Measurements from ENCODE around the gene BANK1.

The BANK1 gene

DNA sequence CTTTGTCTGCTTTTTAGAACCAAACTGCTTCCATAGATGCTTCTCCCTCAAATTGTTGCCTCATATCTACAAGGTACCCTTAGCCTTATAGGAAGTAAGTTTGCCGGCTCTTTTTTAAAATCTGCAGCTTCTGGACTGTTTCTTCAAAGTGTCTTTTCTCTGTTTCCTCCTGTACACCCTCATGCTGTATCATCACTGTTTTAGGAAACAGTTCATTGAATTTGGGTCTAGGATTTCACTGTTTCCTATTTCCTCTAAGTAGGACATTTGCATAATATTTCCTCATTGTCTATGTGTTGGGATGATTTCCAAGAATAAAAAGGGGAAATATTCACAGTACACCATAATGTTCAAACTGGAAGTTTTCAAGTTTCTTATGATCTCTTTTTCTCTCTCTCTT is 43.0 kb downstream of the BANK1 start:
- TF ChIP-seq, protein P1, sequence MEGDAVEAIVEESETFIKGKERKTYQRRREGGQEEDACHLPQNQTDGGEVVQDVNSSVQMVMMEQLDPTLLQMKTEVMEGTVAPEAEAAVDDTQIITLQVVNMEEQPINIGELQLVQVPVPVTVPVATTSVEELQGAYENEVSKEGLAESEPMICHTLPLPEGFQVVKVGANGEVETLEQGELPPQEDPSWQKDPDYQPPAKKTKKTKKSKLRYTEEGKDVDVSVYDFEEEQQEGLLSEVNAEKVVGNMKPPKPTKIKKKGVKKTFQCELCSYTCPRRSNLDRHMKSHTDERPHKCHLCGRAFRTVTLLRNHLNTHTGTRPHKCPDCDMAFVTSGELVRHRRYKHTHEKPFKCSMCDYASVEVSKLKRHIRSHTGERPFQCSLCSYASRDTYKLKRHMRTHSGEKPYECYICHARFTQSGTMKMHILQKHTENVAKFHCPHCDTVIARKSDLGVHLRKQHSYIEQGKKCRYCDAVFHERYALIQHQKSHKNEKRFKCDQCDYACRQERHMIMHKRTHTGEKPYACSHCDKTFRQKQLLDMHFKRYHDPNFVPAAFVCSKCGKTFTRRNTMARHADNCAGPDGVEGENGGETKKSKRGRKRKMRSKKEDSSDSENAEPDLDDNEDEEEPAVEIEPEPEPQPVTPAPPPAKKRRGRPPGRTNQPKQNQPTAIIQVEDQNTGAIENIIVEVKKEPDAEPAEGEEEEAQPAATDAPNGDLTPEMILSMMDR (IDR thresholded peaks at IDR 0.05; ENCODE audit: low read depth, low read length) = no peak
- no peak overlapping the region for H3K4me3 ChIP-seq (ENCODE audit: low read depth, low read length)

DNA sequence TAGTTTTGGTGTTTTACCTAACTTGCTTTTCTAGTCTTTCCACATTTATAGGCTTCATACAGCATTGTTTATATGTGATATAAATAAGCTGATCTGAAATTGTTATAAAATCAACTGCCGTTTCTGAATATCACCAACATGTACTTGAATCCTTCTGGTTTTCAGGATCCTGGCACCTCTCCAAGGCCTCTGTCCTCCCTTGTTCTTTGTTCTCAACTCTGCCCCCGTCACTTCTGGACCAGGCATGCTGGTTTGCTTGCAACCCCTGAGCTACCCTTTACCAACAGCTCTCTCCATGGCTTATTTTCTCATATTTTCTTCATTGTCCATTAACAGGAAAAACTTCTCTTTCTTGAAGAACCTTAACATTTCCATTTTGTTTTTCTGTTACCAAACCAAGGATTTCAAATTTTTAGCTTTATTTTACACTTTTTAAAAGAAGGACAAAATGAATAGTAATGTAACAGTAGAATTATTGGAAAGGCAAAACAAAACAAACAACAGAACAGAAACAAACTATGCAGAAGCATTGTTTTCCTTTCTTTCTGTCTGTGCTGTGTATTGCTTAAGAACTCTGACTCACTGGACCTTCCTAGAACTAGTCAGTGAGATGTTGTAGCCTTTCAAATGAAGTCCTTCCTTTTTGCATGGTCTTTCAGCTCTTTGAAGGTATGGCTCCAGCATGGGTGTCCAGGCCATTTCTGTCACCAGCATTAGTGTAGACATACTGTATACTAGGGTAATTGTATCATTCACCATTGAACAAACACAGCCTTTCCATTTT is 44.8 kb downstream of the BANK1 start:
- TF ChIP-seq, protein P1 (IDR thresholded peaks at IDR 0.05; ENCODE audit: low read depth, low read length) = no peak
- no peak overlapping the region for H3K4me3 ChIP-seq (ENCODE audit: low read depth, low read length)

DNA sequence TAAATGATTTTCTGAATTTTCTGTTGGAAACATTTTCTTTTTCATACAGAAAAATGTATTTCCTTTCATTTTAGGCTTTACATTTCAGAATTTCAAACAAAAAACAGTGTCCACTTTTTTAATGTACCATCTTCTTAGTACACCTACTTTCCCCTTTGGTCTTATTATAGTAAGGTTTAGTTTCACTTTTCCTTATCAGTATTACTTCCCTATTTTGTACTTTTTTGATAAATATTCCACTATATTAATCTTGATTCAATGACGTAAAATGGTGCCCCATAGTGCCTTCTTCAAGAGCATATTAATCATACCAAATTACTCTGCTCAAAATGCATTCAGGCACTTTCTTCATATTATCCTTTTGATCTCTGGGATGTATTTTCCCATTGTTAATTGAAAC is 52.5 kb downstream of the BANK1 start:
- TF ChIP-seq, protein P1 (IDR thresholded peaks at IDR 0.05; ENCODE audit: low read depth, low read length) = no peak
- H3K4me3 ChIP-seq (ENCODE audit: low read depth, low read length) = no peak overlapping the region

DNA sequence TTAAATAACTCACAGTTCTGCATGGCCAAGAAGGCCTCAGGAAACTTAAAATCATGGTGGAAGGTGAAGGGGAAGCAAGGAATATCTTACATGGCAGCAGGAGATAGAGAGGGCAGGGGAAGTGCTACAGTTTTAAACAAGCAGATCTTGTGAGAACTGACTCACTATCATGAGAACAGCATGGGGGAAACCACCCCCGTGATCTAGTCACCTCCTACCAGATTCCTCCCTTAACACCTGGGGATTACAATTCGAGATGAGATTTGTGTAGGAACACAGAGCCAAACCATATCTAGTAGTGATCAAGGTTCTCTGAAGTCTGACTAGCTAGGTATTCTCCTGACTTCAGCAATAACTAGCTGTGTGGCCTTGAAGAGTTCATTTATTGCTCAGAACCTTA is 56.0 kb downstream of the BANK1 start:
- no peak overlapping the region for H3K4me3 ChIP-seq (ENCODE audit: low read depth, low read length)
- TF ChIP-seq, protein P1 (IDR thresholded peaks at IDR 0.05; ENCODE audit: low read depth, low read length) = no peak

DNA sequence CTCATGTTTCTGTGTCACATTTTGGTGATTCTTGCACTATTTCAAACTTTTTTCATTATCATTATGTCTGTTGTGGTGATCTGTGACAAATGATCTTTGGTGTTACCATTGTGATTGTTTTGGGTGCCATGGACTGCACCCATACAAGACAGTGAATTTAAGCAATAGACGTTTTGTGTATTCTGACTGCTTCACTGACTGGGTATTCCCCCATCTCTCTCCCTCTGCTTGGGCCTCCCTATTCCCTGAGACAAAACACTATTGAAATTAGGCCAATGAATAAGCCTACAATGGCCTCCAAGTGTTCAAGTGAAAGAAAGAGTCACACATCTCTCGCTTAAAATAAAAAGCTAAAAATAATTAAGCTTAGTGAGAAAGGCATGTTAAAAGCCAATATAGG is 60.2 kb downstream of the BANK1 start:
- TF ChIP-seq, protein P1 (IDR thresholded peaks at IDR 0.05; ENCODE audit: low read depth, low read length) = no peak
- no peak overlapping the region for H3K4me3 ChIP-seq (ENCODE audit: low read depth, low read length)

DNA sequence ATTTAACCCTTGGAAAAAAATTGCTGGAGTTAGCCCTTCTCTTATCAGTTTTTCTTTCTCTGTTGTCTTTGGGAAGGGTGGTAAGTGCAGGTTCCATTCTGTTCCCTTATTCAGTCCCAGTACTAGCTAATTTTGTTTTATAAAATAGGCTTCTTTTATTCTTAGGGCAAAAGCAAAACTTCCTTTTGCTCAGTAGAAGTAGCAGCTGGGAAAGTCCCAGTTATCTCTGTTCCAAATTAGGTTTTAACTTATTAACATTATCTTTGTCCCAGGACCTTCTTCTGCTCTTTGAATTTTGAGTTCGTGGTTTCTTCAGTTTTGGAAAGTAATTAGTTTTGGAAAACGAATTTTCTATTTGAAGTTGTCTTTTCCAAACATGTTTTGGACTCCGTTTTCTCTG is 61.1 kb downstream of the BANK1 start:
- TF ChIP-seq, protein P1 (IDR thresholded peaks at IDR 0.05; ENCODE audit: low read depth, low read length) = no peak
- H3K4me3 ChIP-seq (ENCODE audit: low read depth, low read length) = no peak overlapping the region

DNA sequence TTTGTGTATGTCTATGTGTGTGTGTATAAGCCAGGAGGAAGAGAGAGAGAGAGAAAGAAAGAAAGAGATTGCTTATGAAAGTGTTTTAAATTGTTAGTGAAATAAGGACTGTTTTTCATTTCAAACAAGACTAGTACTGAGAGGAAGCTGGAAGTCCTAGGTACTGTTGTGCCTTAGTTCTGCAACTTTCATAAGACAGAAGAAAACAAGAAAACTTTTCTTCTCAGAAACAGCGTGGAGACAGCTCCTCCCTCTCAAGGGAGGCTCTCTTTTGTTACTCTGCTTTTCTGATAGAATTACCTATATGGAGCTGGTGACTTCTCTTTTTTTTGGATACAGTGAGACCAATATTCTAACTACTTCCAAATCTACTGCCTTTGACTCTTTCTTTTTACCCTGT is 62.5 kb downstream of the BANK1 start:
- TF ChIP-seq, protein P1 (IDR thresholded peaks at IDR 0.05; ENCODE audit: low read depth, low read length) = no peak
- H3K4me3 ChIP-seq (ENCODE audit: low read depth, low read length) = no peak overlapping the region

All from WI38 (cell line).